Retina (tissue), 1 donor: ENCODE results near the gene MSMP.

Experiments
- DNase-seq: peaks from one replicate; pipeline ENCODE4 v3.0.0-alpha.2; 2016

MSMP gene

DNA sequence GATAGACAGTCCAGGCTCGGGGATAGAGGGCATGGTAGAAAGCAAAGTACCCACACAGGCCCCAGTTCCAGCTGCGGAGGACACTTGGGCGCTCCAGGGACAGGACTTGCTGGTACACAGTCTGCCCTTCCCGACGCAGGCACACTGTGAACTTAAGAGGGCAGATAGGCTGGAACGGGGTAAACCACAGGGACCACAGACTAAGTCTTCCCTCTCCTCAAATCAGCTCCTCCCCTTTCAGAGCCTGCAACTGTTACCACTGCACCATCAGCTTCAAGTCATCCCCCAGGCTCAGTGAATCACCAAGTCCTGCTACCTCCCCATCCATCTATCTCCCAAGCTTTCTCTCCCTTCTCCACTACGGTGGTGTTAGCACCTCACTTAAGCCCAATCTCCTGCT lies 12.3 kb downstream of the MSMP start:
- DNase-seq = no peak

DNA sequence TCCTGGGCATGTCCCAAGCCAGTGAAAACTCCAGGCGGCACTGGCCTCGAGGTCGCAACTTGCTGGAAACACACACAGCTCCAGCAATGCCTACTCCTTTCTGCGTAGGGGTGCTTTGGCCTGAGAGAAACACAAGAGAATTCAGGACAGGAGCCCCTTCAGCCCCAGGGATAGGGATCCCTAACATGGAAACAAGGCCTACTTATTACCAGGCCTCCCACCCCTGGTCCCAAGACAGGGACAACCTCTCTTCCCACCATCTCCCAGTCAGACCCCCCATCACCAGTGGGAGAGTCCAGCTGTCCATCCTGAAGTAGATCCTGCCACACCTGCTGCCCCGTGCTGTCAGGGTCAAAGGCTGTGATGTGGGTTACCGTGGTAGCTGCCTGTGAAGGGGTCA lies 13.8 kb downstream of the MSMP start:
- DNase-seq = no peak

DNA sequence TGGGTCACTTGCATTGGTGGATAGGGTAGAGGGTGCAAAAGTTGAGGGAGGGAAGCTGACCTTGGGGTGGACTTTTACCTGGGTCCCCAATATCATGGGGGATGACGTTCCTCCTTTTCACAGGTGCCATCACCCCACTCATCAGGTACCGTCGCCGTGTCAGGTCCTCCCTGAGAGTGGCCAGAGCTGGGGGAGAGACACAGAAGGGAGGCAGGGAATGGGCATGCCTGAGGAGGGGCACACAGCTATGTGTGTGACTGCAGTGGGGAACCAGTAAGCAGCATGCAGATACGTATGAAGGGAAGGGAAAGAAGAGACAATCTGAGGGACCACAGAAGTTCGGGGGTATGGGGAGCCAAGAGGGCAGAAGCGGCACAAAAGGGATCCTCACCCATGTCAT lies 15.2 kb downstream of the MSMP start:
- no peak for DNase-seq

DNA sequence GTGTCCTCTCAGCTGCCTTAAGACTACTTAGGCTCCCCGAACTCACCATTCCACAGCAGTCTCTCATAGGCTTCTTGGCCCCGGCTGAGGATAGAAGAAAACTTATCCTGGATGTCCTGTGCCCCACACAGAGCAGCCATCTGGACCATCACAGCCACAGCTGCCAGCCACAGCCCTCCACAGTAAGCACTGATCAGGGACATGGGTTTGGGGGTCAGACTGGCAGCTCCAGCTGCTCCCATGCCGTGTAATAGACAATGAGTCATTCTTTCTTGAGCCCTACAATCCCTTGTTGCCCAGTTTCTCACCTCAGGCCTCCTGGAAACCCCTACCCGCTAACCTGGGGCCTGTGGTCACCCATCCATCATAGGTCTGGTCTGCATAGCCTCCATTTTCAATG lies 15.9 kb downstream of the MSMP start:
- DNase-seq = no peak

DNA sequence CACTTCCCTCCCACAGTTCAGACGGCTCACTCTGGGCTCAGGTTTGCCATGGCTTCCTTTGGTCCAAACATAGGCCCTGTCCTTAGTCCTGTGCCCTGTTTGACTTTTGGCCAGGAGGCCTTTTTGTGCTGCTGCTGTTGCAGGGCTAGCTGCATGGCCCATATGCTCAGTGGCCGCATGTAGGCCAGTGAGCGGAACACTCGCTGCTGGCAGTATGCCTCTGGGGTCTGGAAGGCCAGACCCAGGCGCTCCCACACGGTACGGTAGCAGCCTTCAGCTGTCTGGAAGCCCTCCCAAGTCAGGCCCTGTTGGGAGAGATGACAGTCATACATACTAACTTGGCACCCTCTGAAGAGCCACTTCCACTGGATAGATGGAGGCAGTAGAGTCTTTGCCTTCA lies 16.9 kb downstream of the MSMP start:
- no peak for DNase-seq

DNA sequence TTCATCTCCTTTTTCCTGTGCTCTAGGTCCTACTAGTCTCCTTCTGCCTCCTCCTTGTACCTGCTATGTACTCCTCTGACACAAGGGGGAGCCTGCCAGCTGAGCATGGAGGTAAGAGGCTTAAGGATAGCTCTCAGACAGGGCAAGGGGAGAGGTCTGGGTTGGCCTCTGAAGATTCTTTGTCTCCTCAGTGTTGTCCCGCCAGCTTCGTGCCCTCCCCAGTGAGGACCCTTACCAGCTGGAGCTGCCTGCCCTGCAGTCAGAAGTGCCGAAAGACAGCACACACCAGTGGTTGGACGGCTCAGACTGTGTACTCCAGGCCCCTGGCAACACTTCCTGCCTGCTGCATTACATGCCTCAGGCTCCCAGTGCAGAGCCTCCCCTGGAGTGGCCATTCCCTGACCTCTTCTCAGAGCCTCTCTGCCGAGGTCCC lies 17.9 kb downstream of the MSMP start:
- peak; percentile 60 for DNase-seq

DNA sequence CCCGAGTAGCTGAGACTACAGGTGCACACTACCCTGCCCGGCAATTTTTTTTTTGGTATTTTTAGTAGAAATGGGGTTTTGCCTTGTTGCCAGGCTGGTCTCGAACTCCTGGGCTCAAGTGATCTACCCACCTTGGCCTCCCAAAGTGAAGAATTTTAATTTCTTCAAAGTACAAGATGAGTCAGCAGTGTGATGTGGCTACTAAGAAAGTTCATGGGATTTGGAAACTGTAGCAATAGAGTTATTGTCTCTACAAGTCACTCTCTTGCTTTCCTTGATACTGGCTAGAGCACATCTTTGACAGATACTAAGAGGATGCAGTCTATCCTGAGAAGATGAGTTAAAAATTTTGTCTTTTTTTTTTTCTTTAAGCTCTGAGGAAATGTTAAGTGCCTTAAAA lies 20.0 kb downstream of the MSMP start:
- DNase-seq = no peak

DNA sequence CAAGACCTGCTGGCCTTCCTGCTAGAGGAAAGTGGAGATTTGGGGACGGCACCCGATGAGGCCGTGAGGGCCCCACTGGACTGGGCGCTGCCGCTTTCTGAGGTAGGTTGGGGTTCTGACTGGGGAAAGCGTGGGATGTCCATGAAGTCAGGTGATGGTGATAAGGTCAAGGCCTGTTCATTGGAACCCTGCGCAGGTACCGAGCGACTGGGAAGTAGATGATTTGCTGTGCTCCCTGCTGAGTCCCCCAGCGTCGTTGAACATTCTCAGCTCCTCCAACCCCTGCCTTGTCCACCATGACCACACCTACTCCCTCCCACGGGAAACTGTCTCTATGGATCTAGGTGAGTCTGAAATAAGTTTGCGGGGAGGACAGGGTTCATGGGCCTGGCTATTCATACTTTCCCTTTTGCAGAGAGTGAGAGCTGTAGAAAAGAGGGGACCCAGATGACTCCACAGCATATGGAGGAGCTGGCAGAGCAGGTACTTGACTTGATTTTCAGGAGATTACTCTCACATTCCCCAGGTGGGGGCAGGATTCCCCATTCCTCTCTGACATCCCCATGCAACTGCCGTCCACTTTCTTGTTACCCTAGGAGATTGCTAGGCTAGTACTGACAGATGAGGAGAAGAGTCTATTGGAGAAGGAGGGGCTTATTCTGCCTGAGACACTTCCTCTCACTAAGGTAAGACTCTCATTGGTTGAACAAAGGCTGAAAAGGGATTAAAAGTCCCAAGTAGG lies 21.1 kb downstream of the MSMP start:
- no peak for DNase-seq

DNA sequence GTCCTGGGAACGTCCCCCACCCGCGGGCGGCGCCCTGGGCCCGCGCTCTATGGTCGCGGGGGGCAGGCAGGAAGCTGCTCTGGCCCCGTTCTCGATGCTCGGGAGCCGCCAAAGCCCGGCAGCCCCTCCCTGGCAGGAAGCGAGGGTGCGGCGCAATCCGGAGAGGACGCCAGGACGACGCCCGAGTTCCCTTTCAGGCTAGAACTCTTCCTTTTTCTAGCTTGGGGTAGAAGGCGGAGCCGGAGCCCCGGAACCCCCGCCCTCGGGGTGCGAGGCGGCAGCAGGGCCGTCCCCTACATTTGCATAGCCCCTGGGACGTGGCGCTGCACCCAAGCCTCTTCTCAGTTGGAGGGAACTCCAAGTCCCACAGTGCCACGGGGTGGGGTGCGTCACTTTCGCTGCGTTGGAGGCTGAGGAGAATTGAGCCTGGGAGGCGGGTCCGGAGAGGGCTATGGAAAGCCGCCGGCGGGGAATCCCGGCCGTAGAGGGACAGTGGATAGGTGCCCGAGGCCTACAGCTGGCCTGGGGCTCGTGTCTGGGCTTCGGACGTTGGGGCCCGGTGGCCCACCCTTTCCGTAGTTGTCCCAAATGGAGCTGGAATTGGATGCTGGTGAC lies 21.8 kb downstream of the MSMP start, which contains the start of the genes CREB3 and TLN1:
TSS of gene CREB3 (plus strand) at position 482 of the 615 bp plus-strand sequence. CDS start at position 589, 107 bp downstream.
TSS of gene TLN1 (minus strand) at position 11 of the 615 bp plus-strand sequence. CDS start 6,501 bp downstream, outside the sequence.
- DNase-seq = peak; percentile 99

DNA sequence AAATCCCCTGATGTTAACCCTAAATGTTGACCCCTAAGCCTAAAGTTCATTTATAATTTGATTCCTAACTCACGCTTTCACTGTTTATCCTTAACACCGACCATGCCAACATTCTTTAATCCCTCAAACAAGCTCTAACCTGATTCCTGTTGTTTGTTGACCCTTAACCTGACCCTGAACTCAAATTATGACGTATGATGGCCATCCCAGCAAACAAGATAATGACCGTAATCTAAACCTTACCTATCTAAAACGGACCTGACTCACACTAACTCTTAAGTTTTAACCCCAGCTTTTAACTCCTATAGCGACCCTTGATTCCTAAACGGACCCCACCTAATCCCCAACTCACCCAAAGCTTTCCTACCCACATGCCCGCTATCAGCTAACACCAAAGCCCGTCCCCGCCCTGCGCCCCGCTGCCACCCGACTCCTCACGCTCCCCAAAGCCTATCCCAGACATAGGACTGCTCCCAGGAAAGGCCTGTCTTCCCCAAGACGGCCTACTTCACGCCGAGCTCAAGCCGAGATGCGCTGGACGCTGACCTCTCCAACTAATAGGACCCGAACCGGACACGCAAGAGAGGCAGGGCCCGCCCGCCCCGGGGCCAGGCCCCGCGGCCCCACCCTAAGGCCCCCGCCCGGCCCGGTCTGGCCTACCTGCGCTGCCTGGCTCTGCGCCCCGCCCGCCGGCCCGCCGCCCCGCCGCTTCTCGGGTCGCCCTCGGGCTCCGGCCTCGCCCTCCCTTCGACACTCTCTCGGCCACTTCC lies 22.5 kb downstream of the MSMP start:
- peak; percentile 57 for DNase-seq

DNA sequence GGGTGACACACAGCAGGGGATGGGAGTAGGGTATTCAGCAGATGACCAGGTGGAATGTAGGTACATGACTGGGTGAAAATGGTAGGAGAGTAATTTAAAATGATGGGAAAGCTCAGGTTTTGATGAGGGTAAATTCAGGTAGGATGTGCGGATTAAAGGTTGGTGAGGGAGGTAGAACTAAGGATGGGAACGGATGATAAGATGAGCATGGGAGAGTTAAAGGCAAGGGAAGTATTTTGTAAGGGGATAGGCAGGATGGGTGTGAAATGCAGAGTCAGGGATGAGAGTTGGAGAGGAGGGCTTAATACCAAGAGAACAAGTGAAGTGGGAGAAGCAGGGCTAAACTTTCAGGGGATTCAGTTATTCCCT lies 23.6 kb downstream of the MSMP start:
- DNase-seq = no peak

DNA sequence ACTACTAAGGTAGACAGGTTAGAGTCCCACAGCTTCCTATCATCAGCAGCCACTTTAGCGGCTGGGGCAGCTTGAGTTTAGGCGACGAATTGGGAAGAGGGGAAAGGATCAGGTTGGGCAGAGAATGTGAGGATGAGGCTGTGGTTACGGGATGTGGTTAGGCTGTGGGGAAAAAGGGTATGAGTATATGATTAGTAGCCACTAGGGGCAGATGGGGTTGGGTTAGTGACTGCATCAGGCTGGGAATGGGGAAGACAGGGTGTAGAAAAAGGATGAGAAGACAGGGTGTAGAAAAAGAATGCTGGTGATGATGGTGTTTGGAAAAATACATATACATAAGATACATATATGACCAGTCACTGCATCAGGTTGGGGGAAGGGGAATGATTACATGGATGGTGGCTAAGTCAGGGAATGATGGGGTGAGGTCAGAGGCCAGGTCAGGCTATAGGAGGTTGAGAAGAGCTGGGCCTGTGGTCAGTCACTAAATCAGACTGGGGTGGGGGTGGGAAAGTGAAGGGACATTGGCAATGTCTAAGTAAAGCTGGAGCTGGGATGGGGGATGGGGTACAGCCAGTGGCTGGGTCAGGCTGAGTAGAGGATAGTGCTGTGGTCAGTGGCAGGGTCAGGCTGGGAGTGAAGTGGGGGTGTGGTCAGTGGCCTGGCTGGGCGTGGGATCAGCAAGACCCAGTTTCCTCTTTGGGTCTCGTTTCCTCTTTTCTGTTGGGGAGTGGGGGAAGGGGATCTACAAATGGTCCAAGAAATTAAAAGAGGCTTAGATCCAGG lies 24.2 kb downstream of the MSMP start:
- DNase-seq = peak; percentile 29

DNA sequence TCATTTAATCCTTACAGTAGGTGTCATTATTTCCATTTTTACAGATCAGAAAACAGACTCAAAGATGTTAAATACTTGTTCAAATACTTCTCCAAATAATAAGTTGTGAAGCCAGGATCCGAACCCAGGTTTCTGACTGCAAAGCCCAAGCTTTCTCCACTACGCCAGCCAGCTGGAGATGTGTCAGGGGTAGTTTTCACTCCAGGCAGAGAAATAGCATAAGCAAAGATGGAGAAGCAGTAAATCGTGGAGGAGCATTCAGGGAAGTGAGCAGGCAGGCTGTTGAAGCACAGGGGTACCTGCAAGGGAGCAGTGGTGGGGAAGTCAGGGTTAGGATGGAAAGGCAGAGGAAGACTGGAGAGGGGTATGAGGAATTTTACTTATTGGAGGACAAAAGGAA lies 25.0 kb downstream of the MSMP start:
- no peak for DNase-seq

DNA sequence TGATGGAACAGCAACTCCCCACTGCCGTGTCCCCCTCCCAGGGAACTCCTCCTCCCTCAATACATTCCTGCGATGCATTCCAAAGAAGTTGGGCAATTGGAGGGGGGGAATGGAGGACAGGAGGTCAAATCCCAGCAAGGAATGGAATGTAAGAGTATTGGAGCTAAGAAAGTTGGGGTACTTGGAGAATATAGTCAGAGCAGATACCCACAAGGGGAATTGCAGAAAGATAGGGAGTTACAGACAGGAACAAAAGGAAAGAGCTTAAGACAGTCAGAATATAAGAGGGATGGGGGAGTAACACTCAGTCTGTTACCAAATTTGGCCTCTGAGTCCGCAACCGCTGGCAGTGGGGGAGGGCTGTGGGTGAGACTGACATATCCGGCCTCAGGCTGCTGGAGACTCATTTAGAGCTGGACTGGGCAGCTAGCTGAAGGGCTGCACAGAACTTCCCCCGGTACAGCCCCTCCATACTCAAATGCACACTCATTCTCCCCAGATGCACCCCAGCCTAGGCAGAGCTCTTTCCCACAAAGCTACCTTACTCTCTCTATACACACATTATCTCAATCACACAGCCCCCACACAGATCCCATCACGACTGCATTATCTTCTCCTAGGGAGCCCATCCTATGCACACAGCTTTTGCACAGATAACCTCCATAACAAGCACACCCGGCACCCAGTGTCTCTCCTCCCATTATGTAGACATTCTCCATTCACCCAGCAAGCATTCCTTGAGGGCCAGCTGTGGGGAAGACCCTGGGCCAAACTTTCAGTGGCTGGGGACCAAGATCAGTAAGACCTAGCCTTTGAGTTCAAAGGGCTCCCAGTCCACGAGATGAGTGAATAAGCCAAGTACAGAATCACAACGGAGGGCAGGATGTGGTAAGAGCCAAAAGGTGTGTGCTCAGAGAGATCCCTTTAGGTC lies 25.8 kb downstream of the MSMP start:
- peak; percentile 28 for DNase-seq

DNA sequence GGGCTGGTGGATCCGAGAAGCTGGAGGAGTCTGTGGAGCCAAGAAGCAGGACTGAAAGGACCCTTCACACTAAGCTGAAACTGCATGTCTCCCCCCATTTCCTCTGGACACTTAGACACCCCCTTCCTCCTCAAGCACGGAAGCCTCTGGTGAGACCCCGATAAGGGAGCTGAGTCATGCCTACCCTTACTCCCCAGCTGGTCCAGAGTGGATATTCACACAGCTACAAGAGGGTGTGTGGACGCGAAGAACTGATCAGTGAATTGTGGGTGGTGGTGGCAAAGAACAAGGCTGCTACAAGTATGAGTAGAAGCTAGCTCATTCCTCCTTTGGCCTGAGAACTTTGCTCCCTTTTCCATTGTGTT lies 26.4 kb downstream of the MSMP start:
- no peak for DNase-seq

DNA sequence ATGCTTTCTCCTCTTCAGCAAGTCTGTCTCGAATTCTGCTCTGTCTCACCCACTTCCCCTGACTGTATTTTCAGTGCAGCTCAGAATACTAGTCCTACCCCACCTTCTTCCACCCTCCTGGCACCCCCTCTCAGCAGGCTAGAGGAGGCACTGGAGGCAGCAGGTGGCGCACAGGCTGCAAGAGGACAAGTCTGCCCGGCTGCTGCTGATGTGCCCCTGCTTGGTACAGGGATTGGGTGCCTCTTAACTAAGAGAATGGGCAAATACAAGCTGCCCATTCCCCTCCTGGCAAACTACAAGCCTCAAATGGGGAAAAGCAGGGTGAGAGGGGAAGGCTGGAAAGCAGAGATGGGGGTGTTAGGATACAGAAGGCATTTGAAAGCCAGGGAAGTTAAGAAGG lies 27.1 kb downstream of the MSMP start:
- no peak for DNase-seq

DNA sequence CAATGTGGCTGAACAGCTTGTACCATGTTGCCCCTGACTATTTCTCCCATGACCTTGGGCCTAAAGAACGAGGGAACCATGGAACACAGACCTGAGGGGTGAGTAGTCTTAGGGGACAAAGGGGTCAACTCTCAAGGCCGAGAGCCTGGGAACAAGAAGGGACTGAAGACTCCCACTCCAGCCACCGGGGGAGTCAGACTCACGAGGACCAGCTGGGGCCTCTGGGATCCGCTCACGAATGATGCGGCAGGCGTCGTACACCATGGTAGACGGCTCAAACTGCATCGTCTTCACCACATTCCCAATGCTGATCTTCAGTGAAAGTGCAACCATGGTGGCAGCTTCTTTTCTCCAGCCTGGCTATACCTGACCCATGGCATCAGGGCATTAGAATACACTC lies 28.7 kb downstream of the MSMP start:
- DNase-seq = no peak

DNA sequence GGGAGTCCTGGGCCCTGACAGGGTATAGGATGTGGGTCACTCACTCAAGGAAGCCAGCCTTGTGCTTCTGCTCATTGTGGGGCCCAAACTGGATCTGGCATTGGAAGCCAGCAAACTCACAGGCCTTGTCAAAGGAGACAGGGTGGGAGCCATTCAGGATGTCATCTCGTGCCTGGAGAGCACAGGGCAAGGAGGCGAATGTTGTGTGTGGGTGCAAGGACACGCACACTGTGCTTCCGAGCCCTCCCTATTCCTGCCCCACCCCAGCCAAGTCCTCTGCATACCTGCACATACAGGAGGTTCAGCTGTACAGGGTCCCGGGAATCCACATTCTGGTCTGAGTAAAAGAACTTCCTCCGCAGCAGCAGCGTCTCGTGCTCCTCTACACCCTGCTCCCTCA lies 30.2 kb downstream of the MSMP start:
- no peak for DNase-seq

DNA sequence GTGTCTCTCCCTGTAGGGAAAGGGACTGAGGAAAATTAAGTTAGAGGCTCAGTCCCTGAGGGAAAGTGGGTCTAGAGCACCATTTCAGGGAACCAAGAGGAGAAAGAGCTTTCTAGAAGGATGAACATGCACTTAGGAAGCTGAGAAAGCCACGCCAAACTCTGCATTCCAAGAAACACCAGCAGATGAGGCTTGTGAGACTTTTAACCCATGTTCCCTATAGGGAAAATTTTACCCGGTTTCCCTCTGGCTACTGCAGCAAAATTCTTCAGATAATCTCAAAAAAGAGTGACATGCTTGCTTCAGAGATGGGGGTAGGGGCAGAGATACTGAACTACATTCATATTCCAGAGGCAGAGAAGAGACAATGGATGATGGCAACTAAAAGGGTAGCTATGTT lies 30.6 kb downstream of the MSMP start:
- no peak for DNase-seq

DNA sequence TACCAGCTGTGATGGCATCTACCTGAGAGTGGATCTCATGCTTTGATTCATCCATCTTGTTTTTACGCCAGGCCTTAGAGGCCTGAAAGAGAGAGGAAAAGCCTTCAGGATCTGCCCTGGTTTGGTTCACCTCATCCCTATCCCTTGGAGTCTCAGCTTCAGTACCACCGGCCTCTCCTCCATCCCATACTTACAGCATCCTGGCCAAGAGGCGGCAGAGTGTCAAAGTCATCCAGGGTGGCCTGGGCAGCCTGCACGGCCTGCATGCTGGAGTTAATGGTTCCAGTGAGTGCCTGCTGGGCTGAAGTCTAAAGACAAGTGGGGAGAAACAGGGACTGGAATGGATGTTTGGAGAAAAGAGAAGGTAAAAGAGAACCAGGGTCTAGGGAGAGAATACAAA lies 34.5 kb downstream of the MSMP start:
- DNase-seq = no peak

DNA sequence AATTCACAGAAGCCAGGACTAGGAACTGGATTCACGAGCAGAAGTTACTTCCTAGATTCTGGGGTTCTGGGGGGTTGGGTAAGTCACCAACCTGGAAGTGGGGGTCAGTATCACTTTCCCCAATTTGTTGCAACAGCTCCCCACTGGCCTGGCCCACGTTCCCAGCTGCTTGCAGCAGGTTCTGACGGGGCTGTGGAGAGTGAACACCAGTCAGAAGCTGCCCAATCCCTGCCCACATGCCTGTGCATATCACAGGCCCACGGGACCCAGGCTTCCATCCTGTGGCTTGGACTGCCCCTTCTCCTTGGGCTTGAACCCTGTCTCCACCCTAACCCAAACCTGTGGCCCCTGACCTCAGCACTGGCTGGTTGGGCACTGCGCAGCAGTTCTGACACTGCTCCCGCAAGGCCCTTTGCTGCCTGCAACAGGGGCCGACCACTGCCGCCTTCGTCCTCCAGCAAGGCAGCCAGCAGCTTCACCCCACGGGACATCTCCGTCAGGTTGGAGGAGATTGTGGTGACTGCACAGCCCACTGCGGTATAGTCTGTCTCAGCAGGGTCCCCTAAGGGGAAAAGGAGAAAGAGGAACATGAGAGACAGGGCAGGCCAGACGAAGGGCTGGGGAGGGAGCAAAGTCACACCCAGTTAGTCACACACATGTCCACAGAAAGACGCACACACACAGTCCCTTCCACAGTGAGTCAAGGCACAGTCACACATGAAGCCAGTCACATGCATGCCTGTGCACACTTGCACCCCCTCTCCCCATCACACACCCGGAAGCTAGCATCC lies 35.2 kb downstream of the MSMP start:
- no peak for DNase-seq
